Thyroid gland (tissue), 4 donors: Measurements from ENCODE around the gene TAGLN. TPM values are rescaled to one million over a fixed set of nuclear protein-coding genes. Genes with fewer than 3 reads are reported as not detected.

Experiments used
- DNase-seq, 2 donors: peaks; one replicate each; pipeline ENCODE4 v3.0.0-alpha.2; 2019
- H3K27ac ChIP-seq, 3 donors: fragments of 200-600 bp; sonication (generic); 1 replicate in 2 of 3; 2 replicates in 1 of 3; pipeline ENCODE4 v1.5.1; 2016 to 2019; ENCODE audit warnings: mild to moderate bottlenecking in 1 of 3, moderate library complexity in 1 of 3
- H3K27me3 ChIP-seq: fragments of 200-600 bp; sonication (generic); one replicate; pipeline ENCODE4 v1.5.1; 2019
- H3K36me3 ChIP-seq, 2 donors: fragments of 200-600 bp; sonication (generic); one replicate each; pipeline ENCODE4 v1.5.1; 2016 to 2019
- H3K4me1 ChIP-seq, 2 donors: fragments of 200-600 bp; sonication (generic); one replicate each; pipeline ENCODE4 v1.5.1; 2017 to 2019
- H3K4me3 ChIP-seq, 3 donors: fragments of 200-600 bp; sonication (generic); replicated peaks in 1 of 3; 1 replicate in 2 of 3; 2 replicates in 1 of 3; pipeline ENCODE4 v1.5.1; 2016; ENCODE audit warnings: mild to moderate bottlenecking in 1 of 3
- H3K9me3 ChIP-seq: fragments of 200-600 bp; sonication (generic); one replicate; pipeline ENCODE4 v1.5.1; 2017
- POLR2A ChIP-seq, 2 donors: fragments of 450-650 bp; IDR thresholded peaks; one replicate each; pipeline ENCODE4 v1.6.1; 2017; ENCODE audit warnings: antibody characterized with exemption in 2 of 2, mild to moderate bottlenecking in 2 of 2, moderate library complexity in 1 of 2
- WGBS, 2 donors: methylation state at CpG; one replicate each; pipeline ENCODE4 v1.1.5; 2017; 5-methylcytosine and 5-hydroxymethylcytosine counted together
- intact Hi-C: fragments of 100-400 bp; cut with DNase I; formaldehyde crosslinking; loops from one replicate; pipeline ENCODE4 v1.15.1; 2023
- total RNA-seq, 4 donors: library from RNA; depleted of rRNA; stranded (reverse); fragments of >200 nt; gene quantifications; one replicate each; pipeline ENCODE4 v1.2.3, GENCODE V29; 2016
- TF ChIP-seq, protein P1 (sequence below), 6 experiments: fragments of 200-600 bp in 3 of 6; fragments of 450-650 bp in 3 of 6; sonication (generic) in 3 of 6; IDR thresholded peaks; one replicate each; pipeline ENCODE4 v1.5.1; 2016 to 2019; ENCODE audit warnings: antibody characterized with exemption in 6 of 6, mild to moderate bottlenecking in 2 of 6, inconsistent platforms in 1 of 6, moderate library complexity in 1 of 6

TAGLN gene
- total RNA-seq, 4 donors from 2014 or later: 155 to 407 (median 229) TPM

DNA sequence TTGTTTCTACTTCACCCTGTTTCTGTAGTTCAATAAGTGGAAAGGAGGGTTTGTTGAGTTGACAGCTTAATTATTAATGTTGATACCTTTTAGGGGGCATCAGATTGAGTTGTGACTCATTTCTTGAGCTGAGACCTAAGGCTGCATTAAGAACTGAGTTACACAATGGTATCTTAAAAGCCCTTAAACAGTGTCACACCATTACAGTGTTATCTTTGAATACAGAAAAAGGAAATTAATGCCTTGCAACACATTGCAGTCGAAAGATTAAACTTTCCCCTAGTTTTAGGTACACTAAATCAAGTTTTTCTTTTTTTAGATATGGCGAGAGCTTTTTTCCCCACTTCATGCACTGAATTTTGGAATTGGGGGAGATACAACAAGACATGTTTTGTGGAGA, 38.3 kb upstream of the TAGLN start:
- Histone ChIP-seq H3K4me3 (no peak overlapping the region), H3K27me3 (no peaks in the 10 kb centered on the region), H3K27ac (no peak overlapping the region), H3K36me3 (peaks cover 24 to 39% of the 10 kb centered on the region in 2 donors), H3K9me3 (no peaks in the 10 kb centered on the region), H3K4me1 (peaks cover 16 to 18% of the 10 kb centered on the region in 2 donors)
- TF ChIP-seq, protein P1, sequence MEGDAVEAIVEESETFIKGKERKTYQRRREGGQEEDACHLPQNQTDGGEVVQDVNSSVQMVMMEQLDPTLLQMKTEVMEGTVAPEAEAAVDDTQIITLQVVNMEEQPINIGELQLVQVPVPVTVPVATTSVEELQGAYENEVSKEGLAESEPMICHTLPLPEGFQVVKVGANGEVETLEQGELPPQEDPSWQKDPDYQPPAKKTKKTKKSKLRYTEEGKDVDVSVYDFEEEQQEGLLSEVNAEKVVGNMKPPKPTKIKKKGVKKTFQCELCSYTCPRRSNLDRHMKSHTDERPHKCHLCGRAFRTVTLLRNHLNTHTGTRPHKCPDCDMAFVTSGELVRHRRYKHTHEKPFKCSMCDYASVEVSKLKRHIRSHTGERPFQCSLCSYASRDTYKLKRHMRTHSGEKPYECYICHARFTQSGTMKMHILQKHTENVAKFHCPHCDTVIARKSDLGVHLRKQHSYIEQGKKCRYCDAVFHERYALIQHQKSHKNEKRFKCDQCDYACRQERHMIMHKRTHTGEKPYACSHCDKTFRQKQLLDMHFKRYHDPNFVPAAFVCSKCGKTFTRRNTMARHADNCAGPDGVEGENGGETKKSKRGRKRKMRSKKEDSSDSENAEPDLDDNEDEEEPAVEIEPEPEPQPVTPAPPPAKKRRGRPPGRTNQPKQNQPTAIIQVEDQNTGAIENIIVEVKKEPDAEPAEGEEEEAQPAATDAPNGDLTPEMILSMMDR (IDR thresholded peaks at IDR 0.05): no peak
- TF ChIP-seq POLR2A (IDR thresholded peaks at IDR 0.05): no peak
- no peak for DNase-seq
- intact Hi-C loops: no loop called here
- 82 to 93% methylated on average over 2 of the region's 2 CpGs for WGBS, 2 donors

DNA sequence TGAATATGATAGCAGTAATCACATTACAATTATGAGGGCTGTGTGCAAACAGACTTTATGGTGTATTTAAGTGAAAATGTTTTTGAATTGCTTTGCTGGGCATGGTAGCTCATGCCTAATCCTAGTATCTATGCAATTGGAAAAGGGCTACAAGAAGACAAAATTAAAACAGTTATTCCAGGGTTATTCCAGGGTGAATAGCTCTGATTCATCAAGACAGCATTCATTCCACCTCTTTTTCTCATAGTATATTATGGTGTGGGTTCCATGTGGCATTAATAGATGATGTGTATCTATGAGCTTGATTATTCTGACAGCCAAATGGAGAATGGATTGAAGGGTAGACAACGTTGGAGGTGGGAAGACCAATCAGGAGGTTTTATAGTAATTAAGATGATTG, 32.7 kb upstream of the TAGLN start:
- Histone ChIP-seq H3K27me3 (no peaks in the 10 kb centered on the region), H3K9me3 (no peaks in the 10 kb centered on the region), H3K4me1 (peaks cover 3 to 4% of the 10 kb centered on the region in 2 donors), H3K4me3 (no peak overlapping the region), H3K36me3 (peaks cover 26 to 55% of the 10 kb centered on the region in 2 donors), H3K27ac (no peak overlapping the region)
- intact Hi-C loops: no loop called here
- DNase-seq: no peak
- 69 to 71% methylated on average over 1 of the region's 1 CpG for WGBS, 2 donors
- TF ChIP-seq POLR2A (IDR thresholded peaks at IDR 0.05): no peak

DNA sequence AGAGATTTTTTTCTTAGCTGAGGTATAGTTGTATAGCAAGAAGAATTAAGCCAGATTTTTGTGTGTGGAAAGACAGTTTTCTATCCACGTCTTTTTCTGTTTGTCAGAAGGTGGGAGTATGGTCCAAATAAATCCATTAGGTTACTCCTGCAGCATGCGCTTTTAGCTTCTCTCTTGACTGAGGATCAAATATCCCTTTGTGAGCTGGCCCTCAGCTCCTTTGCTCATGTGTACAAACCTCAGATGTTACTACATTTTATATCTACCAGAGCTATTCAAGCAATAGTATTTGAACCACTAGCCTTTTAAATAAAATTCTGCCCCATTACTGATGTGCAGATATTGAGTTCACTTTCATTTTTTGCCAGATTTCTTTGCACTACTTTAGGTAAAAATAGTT, 29.4 kb upstream of the TAGLN start:
- intact Hi-C loops: no loop called here
- 90 to 92% methylated on average over 2 of the region's 2 CpGs for WGBS, 2 donors
- Histone ChIP-seq H3K27me3 (no peaks in the 10 kb centered on the region), H3K36me3 (peaks cover 12 to 28% of the 10 kb centered on the region in 2 donors), H3K27ac (peak overlapping the region in 1 of 3 donors; percentile 90), H3K4me1 (peaks cover 24 to 35% of the 10 kb centered on the region in 2 donors), H3K9me3 (no peaks in the 10 kb centered on the region), H3K4me3 (no peak overlapping the region)
- DNase-seq: no peak
- no peak for TF ChIP-seq POLR2A (IDR thresholded peaks at IDR 0.05)
- TF ChIP-seq, protein P1 (IDR thresholded peaks at IDR 0.05): no peak

DNA sequence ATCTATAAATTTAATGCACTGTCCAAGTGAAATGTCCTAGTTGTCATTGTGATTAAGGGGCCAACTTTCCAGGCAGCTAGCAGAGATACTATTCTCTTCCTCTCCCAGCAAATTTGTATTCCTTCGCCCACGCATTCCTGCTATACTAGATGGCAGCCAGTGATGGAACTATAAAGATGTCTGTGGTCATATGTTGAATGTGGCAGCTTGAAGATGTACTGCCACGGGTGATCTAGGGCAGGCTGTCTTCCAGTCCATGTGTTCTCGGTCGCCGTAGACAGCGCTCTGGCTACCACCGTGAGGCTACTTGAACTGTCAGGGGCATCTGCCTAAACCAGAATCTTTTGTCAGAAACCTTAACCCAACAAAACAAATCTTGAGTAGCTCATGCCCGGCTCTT, 29.0 kb upstream of the TAGLN start:
- Histone ChIP-seq H3K27ac (peak overlapping the region in 1 of 3 donors; percentile 90), H3K4me1 (peaks cover 28 to 40% of the 10 kb centered on the region in 2 donors), H3K9me3 (no peaks in the 10 kb centered on the region), H3K27me3 (no peaks in the 10 kb centered on the region), H3K4me3 (no peak overlapping the region), H3K36me3 (peaks cover 12 to 24% of the 10 kb centered on the region in 2 donors)
- no peak for DNase-seq
- no peak for TF ChIP-seq POLR2A (IDR thresholded peaks at IDR 0.05)
- TF ChIP-seq, protein P1 (IDR thresholded peaks at IDR 0.05): no peak
- intact Hi-C loops: no loop called here
- 86% methylated on average over 9 of the region's 9 CpGs for WGBS, 2 donors

DNA sequence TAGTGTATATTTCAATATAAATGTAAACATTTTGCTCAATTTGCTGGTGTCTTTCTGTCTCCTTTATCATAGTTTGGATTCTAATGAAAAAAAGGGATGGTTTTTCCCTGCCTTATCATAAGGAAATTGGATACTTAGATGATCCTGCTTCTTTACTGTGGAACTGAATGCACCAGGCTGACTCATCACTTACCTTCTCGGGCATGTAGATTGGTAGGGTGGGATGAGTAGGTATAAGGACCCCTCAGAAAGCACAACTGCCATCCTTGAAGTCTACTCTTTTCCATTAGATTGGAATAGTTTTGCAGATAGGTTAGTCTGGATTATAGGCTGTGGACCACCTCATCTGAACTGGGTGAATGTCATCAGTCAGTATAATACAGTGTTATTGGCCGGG, 28.2 kb upstream of the TAGLN start:
- H3K27ac ChIP-seq: peak overlapping the region; percentile 26 to 90 (median 80)
- H3K4me3 ChIP-seq: no peak overlapping the region
- 94% methylated on average over 2 of the region's 2 CpGs for WGBS, 2 donors
- H3K4me1 ChIP-seq: peaks cover 32 to 47% of the 10 kb centered on the region in 2 donors
- no peak for TF ChIP-seq POLR2A (IDR thresholded peaks at IDR 0.05)
- TF ChIP-seq, protein P1 (IDR thresholded peaks at IDR 0.05): no peak
- intact Hi-C loops: no loop called here
- no peaks in the 10 kb centered on the region for H3K9me3 ChIP-seq
- H3K36me3 ChIP-seq: peaks cover 12 to 16% of the 10 kb centered on the region in 2 donors
- DNase-seq: no peak
- no peaks in the 10 kb centered on the region for H3K27me3 ChIP-seq
